Measurements from ENCODE around the gene LCN9.

The LCN9 gene

GRCh38 chr9:135701067-135701958, 38.2 kb downstream of the LCN9 start:
- no peak for DNase-seq

GRCh38 chr9:135701959-135702721, 39.0 kb downstream of the LCN9 start, which contains the start of gene KCNT1:
KCNT1 (plus strand) TSS chr9:135702185; CDS start chr9:135702259, 74 bp downstream.
- DNase-seq = no peak

- DNase-seq = no peak
Observed at GRCh38 chr9:135703726-135704125, 40.6 kb downstream of the LCN9 start.

GRCh38 chr9:135704483-135704882, 41.4 kb downstream of the LCN9 start:
- DNase-seq = no peak

DNA sequence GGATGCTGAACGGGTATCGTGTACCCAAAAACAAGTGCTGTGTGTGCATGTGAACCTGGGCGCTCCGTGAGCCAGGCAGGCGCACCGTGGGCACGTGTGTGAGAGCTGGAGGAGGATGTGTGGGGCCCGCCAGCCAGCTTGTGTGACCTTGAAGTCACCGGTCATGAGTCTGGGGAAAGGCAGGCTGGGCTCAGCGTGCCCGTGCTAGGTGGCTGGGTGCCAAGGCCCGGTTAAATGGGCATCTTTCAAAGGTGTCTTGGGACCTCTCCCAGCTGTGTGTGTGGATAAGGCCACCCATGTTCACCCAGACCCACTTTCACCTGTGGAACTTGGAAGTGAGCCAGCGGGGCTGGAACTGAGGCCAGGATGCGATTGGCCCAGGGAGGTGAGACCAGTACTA, 42.3 kb downstream of the LCN9 start:
- DNase-seq = no peak

- no peak for DNase-seq
Observed at GRCh38 chr9:135706288-135706687, 43.2 kb downstream of the LCN9 start.

DNA sequence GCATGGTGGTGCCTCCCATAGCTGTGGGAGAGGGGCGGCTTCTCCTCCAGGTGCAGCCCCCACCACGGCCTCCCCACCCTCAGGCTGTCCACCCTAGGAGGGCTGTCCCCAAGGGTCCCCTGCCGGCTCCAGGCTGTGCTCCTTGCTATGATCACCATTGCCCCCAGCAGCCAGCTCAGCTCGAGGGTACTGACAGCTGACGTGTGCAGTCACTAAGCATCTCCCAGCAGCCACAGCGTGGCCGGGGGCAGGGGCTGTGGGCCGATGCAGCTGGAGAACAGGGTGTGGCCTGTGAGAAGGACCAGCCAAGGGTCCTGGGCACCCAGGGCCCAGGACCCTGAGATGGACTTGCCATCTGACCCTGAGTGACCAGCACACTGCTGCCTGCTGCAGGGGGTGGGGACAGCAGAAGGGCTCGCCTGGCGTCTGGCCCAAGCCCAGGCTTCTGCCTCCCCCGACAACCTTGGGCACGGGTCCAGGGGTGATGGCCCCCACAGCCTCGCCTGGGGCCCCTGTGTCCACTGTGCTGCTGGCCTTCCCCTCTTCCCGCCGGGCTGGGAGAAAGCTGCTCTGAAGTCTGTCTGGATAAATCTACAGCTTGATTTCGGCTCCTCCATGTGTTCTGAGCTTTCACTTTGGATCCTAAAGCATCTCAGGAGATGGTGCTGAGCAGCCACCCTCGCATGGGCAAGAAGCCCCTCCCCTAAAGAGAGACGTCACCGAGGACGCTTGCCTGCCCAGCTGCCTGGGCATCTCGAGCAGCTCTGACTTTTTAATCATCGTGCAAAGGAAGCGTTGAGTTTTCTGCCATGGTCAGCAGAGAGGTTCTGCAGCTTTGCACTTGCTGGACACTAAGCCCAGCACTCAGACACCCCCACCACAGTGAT, 44.4 kb downstream of the LCN9 start:
- no peak for DNase-seq

DNA sequence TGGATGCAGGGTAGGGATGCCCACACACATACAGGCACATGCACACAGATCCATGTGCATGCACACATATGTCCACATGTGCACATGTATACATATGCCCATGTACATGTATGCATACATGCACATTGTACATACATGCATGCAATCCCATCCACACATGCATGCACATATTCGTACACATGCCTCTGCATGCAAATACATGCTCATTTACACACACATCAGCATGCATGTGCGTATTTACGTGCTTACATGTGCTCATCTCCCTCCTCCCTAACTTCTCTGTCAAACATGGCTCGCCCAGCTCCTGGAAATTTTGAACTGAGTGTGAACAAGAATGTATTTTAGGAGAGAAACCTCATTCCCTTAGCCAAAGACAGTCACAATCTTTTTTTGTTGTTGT, 45.1 kb downstream of the LCN9 start:
- DNase-seq = no peak

DNA sequence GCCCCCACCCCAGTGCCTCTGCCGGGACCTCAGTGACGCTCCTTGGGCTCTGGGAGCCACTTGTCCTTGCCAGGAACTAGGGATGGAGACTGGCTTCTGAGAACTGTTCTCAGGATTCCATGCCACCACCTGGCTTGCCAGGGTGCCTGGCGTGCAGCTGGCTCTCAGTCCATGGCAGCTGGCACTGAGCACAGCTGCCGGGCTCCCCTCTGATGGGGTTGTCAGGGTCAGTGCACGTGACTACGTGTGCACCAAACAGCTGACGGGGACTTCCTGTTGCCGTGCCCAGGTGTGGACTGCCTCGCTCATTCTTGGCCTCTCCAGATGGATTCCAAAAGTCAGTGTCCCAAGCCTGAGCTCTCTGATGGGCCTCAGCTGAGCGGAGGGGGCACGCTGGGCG, 48.3 kb downstream of the LCN9 start:
- DNase-seq = peak; percentile 30

- DNase-seq = no peak
Observed at GRCh38 chr9:135711881-135712280, 48.8 kb downstream of the LCN9 start.

DNA sequence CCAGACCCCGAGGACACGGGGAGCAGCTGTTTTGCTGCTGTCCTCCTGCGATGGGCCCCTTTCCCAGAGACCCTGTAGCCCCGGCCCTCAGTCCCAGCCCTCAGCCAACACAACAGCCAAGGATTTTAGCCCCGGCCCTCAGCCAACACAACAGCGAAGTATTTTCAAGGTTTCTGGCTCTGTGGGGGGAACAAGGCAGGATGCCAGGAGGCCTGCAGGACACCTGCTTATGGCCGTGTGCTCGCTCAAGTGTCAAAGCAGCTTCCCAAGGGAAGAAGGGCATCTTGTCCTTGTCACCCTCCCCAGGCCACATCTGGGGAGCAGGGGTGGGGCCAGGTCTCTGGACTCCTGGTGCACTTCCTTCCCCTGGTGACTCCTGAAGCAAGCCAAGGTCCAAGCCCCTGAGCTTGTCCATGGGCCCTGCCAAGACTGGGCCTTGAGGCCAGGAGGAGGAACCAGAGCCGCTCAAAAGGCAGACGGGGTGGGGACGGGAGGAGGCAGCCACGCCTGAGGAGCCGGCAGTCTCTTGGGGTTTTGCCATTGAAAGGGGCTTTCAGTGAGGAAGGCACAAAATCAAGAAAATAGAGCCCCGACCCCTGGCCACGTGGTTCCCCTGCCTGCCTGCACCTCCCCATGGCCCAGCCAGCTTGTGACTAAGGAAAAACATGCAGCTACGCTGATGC, 49.6 kb downstream of the LCN9 start:
- DNase-seq = no peak

DNA sequence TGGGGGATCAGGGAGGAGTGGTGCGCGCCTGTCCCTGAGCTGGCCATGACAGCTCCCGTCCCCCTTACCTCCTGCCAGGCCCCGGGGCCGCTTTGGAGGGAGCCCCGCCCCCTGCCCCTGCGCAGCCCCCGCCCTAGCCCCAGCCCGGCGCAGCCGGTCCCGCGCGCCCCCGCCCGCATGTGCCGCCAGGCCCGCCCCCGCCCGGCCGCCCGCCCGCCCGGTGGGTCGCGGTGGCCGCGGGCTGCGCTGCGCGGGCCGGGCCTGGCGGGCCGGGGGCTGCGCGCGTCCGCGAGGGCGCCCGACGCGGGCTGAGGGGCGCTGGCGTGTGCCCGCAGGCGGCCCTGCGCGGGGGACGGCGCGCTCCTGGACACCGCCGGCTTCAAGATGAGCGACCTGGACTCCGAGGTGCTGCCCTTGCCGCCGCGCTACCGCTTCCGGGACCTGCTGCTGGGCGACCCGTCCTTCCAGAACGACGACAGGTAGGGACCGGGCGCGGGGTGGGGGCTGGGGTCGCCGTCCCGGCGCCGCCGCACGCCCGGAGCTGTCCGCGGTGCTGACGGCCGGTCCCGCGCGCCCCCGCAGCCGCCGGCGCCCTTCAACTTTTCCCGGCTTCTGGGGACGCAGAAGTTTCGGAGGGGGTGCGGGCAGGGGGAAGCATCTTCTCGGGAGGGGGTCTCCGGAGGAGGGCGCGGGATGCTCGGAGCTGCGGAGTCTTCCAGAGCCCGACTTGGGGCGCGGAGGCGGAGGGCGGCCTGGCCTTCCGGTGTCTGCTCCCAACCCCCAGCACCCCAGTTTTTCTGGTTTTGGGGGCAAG, 51.3 kb downstream of the LCN9 start:
- no peak for DNase-seq

DNA sequence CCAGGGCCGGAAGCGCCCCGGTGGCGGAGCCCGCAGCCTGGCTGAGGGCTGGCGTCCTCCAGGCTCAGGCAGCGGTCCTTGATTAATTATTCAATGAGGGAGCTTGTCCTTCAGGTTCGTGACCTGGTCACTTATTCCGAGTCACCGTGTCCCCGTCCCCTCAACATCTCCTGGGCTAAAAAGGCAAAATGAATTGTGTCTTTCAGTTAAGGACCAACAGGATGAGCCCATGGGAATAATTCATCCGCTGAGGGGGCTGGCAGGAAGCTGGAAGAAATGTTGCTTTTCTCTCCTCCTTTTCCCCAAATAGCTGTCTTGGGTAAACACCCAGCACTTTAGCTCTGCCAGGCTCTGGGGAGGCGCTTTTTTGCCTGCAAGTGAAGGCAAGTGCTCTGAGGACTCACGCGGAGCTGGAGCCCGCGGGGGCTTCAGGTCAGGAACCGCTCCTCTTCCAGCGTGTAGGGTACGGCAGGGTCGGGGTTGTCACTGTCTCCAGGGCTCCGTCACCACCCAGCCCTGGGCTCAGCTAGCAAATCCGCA, 52.0 kb downstream of the LCN9 start:
- DNase-seq = no peak

GRCh38 chr9:135716045-135716444, 52.9 kb downstream of the LCN9 start:
- no peak for DNase-seq
